ENCODE measurements around the gene FILIP1L. TPM values are rescaled to one million over a fixed set of nuclear protein-coding genes. Genes with fewer than 3 reads are reported as not detected.

The FILIP1L gene
- total RNA-seq, 2 donors from 2014 or later, result 0.19 TPM; not detected in 1

DNA sequence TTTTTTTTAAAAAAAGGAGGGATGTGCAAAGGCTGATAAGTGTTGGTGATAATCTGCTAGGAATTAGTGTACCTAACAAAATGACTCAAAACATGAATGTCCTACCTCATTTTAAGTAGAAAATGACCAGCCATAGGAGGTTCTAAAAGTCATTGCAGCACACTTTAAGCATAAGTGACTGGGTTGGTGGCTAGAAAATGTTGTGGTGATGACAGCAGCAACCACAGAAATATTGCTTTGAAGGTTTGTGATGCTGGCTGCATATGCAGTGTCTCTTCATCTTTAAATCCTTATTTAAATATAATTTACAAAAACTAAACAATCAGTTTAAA lies 241.4 kb downstream of the FILIP1L start:
- no peak overlapping the region for H3K27ac Mint-ChIP-seq
- no peaks in the 10 kb centered on the region for H3K36me3 Mint-ChIP-seq
- ATAC-seq, result peak in 1 of 2 donors; percentile 76
- peaks cover 14 to 25% of the 10 kb centered on the region in 2 donors for H3K4me1 Mint-ChIP-seq (ENCODE audit: low read depth in 2 of 2)
- no peaks in the 10 kb centered on the region for H3K9me3 Mint-ChIP-seq
- no peak for DNase-seq (ENCODE audit: low spot score)
- H3K27me3 Mint-ChIP-seq, result peaks cover 9 to 15% of the 10 kb centered on the region in 2 donors
- no peak overlapping the region for H3K4me3 Mint-ChIP-seq

DNA sequence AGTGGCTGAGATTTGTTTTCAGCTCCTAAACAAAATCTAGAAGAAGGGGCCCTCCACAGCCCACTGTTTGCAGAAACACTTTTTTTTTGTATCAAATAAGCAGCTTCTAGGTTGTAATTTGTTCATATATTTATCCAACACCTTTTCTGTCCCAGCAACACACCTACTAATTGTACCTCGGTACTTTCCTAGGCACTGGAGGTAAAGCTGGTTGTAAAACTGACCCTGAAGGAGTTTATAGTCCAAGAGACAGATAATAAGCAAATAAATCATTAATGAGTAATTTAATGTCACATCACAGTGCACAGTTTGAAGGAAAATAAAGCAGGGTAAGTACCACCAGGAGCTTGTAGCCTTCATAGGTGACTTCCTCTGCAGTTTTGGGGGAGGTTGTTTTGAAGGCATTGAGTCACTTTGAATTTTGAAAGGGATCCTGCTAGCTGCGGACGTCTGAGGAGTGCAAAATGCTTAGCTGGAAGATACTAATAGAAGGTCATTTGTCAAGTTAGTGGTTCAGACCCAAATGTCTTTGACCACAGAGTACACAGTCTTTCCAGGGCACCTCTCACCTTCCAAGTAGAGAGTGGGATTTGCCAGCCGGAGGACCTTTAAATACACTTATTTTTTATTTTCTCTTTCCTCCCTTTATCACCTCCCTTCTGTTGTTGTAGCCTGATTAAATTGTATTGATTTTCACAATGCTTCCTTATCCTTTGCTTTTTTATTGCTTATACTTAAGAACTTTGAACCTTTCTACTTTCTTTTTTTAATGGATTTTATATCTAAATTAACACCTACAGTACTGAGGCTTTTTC lies 242.9 kb downstream of the FILIP1L start:
- Mint-ChIP-seq H3K27me3 (peaks cover 9 to 13% of the 10 kb centered on the region in 2 donors), H3K4me1 (ENCODE audit: low read depth in 2 of 2) (peaks cover 8 to 29% of the 10 kb centered on the region in 2 donors), H3K9me3 (no peaks in the 10 kb centered on the region), H3K4me3 (no peak overlapping the region), H3K36me3 (no peaks in the 10 kb centered on the region), H3K27ac (no peak overlapping the region)
- ATAC-seq (no peak), DNase-seq (ENCODE audit: low spot score) (no peak)

- Mint-ChIP-seq H3K27ac (no peak overlapping the region), H3K4me3 (no peak overlapping the region), H3K9me3 (no peaks in the 10 kb centered on the region), H3K4me1 (ENCODE audit: low read depth in 2 of 2) (peaks cover 14 to 35% of the 10 kb centered on the region in 2 donors), H3K27me3 (peaks cover 9 to 12% of the 10 kb centered on the region in 2 donors), H3K36me3 (peaks cover 4% of the 10 kb centered on the region)
- DNase-seq (ENCODE audit: low spot score), result no peak
- no peak for ATAC-seq
These were observed 243.6 kb downstream of the FILIP1L start for GRCh38 chr3:99870712-99871111.

- Mint-ChIP-seq H3K4me3 (no peak overlapping the region), H3K27ac (no peak overlapping the region), H3K9me3 (no peaks in the 10 kb centered on the region), H3K36me3 (peaks cover 4% of the 10 kb centered on the region), H3K4me1 (ENCODE audit: low read depth in 2 of 2) (peaks cover 12 to 36% of the 10 kb centered on the region in 2 donors), H3K27me3 (peaks cover 9 to 12% of the 10 kb centered on the region in 2 donors)
- DNase-seq (ENCODE audit: low spot score) (no peak), ATAC-seq (no peak)
These were observed 244.7 kb downstream of the FILIP1L start for GRCh38 chr3:99869621-99870020.

DNA sequence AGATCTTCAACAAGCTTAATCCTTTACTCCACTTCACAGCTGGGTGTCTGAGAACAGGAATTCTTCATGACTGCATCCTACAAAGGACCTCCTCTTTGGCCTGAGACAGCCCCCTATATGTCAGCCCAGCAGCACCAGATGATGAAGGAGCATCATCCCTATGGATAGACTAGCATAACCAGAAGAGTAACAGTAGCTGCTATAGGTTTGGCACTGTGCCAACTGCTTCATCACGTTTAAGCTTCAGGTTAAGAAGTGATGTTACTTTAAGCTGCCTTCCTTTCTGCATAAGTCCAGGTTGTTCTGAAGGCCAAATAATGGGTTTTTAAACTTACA lies 246.0 kb downstream of the FILIP1L start:
- DNase-seq (ENCODE audit: low spot score), result no peak
- peaks cover 9 to 10% of the 10 kb centered on the region in 2 donors for H3K27me3 Mint-ChIP-seq
- no peaks in the 10 kb centered on the region for H3K9me3 Mint-ChIP-seq
- no peak overlapping the region for H3K4me3 Mint-ChIP-seq
- H3K27ac Mint-ChIP-seq, result no peak overlapping the region
- peaks cover 16 to 41% of the 10 kb centered on the region in 2 donors for H3K4me1 Mint-ChIP-seq (ENCODE audit: low read depth in 2 of 2)
- no peak for ATAC-seq
- peaks cover 4% of the 10 kb centered on the region for H3K36me3 Mint-ChIP-seq

DNA sequence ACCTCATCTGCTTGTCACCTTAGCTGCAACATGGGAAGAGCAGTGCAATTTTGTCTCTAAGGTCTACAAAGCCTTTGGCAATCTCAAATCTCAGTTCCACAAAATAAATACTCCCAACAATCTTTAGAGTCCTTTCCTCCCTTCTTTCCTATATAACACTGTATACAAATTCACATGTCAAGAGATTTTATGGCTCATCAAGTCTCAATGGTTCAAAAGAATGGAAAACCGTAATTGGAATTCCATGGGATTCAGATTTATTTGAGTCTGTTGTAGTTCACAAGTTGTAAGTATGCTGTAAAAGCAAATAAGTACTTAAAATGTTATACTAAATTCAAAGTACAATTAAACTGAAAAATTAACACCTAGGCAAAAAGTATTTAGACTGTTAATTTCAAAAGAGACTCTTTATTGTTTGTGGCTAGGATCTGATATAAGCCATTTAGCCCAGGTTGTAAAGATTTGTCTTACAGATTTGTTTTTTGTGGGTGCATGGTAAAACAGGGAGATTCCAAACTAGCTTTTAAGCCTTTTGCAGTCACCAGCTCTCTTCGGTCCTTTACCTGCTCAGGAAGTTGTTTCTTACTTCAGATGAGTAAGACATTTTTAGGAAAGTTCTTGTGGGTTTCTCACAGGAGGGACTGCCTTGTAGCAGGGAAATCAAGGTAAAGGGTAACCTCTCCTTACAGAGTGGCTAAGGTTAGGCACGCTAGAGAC lies 246.5 kb downstream of the FILIP1L start:
- ATAC-seq (no peak), DNase-seq (ENCODE audit: low spot score) (no peak)
- Mint-ChIP-seq H3K4me3 (no peak overlapping the region), H3K9me3 (no peaks in the 10 kb centered on the region), H3K36me3 (peaks cover 4% of the 10 kb centered on the region), H3K27ac (no peak overlapping the region), H3K27me3 (peaks cover 7 to 10% of the 10 kb centered on the region in 2 donors), H3K4me1 (ENCODE audit: low read depth in 2 of 2) (peaks cover 16 to 41% of the 10 kb centered on the region in 2 donors)

- ATAC-seq (peak; percentile 66 to 73), DNase-seq (ENCODE audit: low spot score) (no peak)
- no peaks in the 10 kb centered on the region for H3K9me3 Mint-ChIP-seq
- no peaks in the 10 kb centered on the region for H3K27me3 Mint-ChIP-seq
- H3K4me3 Mint-ChIP-seq, result peak overlapping the region; percentile 40
- H3K4me1 Mint-ChIP-seq (ENCODE audit: low read depth in 2 of 2), result peaks cover 16 to 32% of the 10 kb centered on the region in 2 donors
- peaks cover 4% of the 10 kb centered on the region for H3K36me3 Mint-ChIP-seq
- peak overlapping the region; percentile 24 for H3K27ac Mint-ChIP-seq
These were observed 248.0 kb downstream of the FILIP1L start for GRCh38 chr3:99866261-99866761.

- H3K36me3 Mint-ChIP-seq, result peaks cover 4% of the 10 kb centered on the region
- peaks cover 16 to 32% of the 10 kb centered on the region in 2 donors for H3K4me1 Mint-ChIP-seq (ENCODE audit: low read depth in 2 of 2)
- no peaks in the 10 kb centered on the region for H3K27me3 Mint-ChIP-seq
- no peak overlapping the region for H3K27ac Mint-ChIP-seq
- H3K4me3 Mint-ChIP-seq, result no peak overlapping the region
- DNase-seq (ENCODE audit: low spot score), result no peak
- no peaks in the 10 kb centered on the region for H3K9me3 Mint-ChIP-seq
- no peak for ATAC-seq
These were observed 249.0 kb downstream of the FILIP1L start for GRCh38 chr3:99865321-99865720.

- no peak for ATAC-seq
- Mint-ChIP-seq H3K4me1 (ENCODE audit: low read depth in 2 of 2) (peaks cover 16 to 32% of the 10 kb centered on the region in 2 donors), H3K9me3 (no peaks in the 10 kb centered on the region)
These were observed 250.0 kb downstream of the FILIP1L start for GRCh38 chr3:99864289-99864688.

DNA sequence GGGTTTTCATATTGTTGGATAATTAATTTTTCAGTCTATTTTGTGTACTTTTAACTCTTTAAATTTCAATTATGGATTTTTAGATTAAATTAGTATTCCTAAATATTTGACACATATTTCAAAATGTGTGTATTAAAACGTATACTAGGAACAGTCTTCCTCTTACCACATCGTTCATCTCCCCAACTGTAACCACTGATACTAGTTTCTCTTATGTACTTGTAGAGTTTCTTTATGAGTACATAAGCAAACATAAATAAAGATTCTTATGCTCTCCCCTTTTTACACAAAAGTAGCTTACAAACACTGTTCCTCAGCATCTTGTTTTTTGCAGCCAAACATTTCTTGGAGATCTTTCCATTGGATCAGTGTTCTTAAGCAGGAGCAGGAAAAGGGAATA lies 250.7 kb downstream of the FILIP1L start:
- Mint-ChIP-seq H3K4me1 (ENCODE audit: low read depth in 2 of 2) (peaks cover 16 to 32% of the 10 kb centered on the region in 2 donors), H3K27ac (no peak overlapping the region), H3K27me3 (no peaks in the 10 kb centered on the region), H3K36me3 (peaks cover 4% of the 10 kb centered on the region), H3K9me3 (no peaks in the 10 kb centered on the region), H3K4me3 (no peak overlapping the region)
- no peak for DNase-seq (ENCODE audit: low spot score)
- no peak for ATAC-seq

More at GRCh38 chr3:99864289-99864688, 250.0 kb downstream of the FILIP1L start:
- DNase-seq (ENCODE audit: low spot score), result no peak
- H3K27ac Mint-ChIP-seq, result no peak overlapping the region
- no peak overlapping the region for H3K4me3 Mint-ChIP-seq
- H3K27me3 Mint-ChIP-seq, result no peaks in the 10 kb centered on the region
- peaks cover 4% of the 10 kb centered on the region for H3K36me3 Mint-ChIP-seq

- Mint-ChIP-seq H3K4me3 (no peak overlapping the region), H3K36me3 (peaks cover 4% of the 10 kb centered on the region), H3K27ac (no peak overlapping the region), H3K27me3 (no peaks in the 10 kb centered on the region), H3K4me1 (ENCODE audit: low read depth in 2 of 2) (peaks cover 16 to 29% of the 10 kb centered on the region in 2 donors), H3K9me3 (no peaks in the 10 kb centered on the region)
- ATAC-seq (no peak), DNase-seq (ENCODE audit: low spot score) (no peak)
These were observed 251.3 kb downstream of the FILIP1L start for GRCh38 chr3:99863002-99863401.

DNA sequence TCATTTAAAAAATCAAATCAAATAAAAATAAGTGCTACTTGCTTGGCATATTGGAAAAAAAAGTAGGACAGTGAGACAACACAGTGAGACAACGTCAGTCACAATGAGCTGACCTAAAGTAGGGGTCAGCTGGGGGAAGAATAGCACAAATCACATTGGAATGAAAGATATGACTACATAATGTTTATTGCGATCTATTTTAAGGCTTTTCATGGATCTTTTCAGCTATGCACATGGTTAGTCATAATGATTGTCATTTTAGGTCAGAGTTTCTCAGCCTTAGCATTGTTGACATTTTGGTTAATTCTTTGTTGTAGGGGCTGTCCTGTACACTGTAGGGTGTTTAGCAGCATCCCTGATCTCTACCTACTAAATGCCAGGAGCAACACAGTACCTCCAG lies 252.1 kb downstream of the FILIP1L start:
- H3K4me1 Mint-ChIP-seq (ENCODE audit: low read depth in 2 of 2), result peaks cover 16 to 21% of the 10 kb centered on the region in 2 donors
- DNase-seq (ENCODE audit: low spot score) (no peak), ATAC-seq (no peak)
- H3K36me3 Mint-ChIP-seq, result peaks cover 4% of the 10 kb centered on the region
- H3K27me3 Mint-ChIP-seq, result no peaks in the 10 kb centered on the region
- H3K27ac Mint-ChIP-seq, result no peak overlapping the region
- no peak overlapping the region for H3K4me3 Mint-ChIP-seq
- H3K9me3 Mint-ChIP-seq, result no peaks in the 10 kb centered on the region

DNA sequence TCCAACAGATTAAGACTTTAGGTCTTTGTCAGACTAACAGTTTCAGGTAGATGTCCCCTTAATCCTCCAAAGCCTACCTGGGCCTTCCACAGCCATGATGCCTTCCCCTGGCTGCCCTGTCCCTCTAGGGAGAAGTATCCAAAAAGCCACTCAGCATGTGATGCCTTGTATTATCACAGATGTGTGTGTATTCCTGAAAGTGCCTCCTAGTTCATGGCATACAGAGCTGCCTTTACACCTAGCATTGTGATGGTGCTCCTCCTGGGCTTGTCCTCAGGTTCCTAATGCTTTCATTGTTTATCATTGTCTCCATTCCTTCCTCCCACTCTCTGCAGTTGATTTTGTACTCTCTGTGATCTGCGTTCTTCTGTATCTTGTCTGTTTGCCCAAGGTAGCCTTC lies 253.1 kb downstream of the FILIP1L start:
- H3K9me3 Mint-ChIP-seq, result no peaks in the 10 kb centered on the region
- peaks cover 10 to 12% of the 10 kb centered on the region in 2 donors for H3K4me1 Mint-ChIP-seq (ENCODE audit: low read depth in 2 of 2)
- DNase-seq (ENCODE audit: low spot score) (no peak), ATAC-seq (no peak)
- H3K4me3 Mint-ChIP-seq, result no peak overlapping the region
- no peak overlapping the region for H3K27ac Mint-ChIP-seq
- no peaks in the 10 kb centered on the region for H3K27me3 Mint-ChIP-seq
- peaks cover 4% of the 10 kb centered on the region for H3K36me3 Mint-ChIP-seq

DNA sequence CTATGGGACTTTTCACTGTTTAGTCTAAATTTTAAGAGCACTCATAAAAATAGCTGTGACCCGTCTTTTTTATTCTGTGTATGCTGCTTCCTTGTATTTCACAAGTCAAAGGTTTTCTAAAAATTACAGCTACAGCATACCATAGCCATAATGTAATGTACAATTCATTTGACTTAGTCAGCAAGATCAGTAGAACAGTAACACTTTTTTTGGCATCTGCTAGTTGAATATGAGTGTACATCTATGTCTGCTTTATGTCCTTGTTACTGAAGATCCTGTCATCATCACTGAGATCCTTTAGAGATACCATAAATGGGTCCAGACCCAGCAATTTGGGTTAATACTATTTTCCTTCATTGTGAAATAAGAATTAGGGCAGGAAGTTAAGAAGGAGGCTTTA lies 254.5 kb downstream of the FILIP1L start:
- no peaks in the 10 kb centered on the region for H3K27me3 Mint-ChIP-seq
- no peaks in the 10 kb centered on the region for H3K36me3 Mint-ChIP-seq
- H3K9me3 Mint-ChIP-seq, result no peaks in the 10 kb centered on the region
- ATAC-seq (no peak), DNase-seq (ENCODE audit: low spot score) (no peak)
- no peak overlapping the region for H3K4me3 Mint-ChIP-seq
- peaks cover 4 to 5% of the 10 kb centered on the region in 2 donors for H3K4me1 Mint-ChIP-seq (ENCODE audit: low read depth in 2 of 2)
- no peak overlapping the region for H3K27ac Mint-ChIP-seq
